Right ventricle myocardium superior (tissue), 1 donor: ENCODE data around the gene CCDC136. TPM values are rescaled to one million over a fixed set of nuclear protein-coding genes. Genes with fewer than 3 reads are reported as not detected.
A peak's percentile ranks its signal among the peaks of the same experiment; 100 is the strongest.

Experiments
- ATAC-seq: fragments of 200-7000 bp; cut with Tn5 transposase; one replicate; pipeline ENCODE4 v1.9.1; 2020; ENCODE audit warnings: mild to moderate bottlenecking; ENCODE audit not compliant: poor library complexity
- DNase-seq: peaks from one replicate; pipeline ENCODE4 v3.0.0-alpha.2; 2020
- intact Hi-C: fragments of 100-400 bp; cut with DNase I; formaldehyde crosslinking; loops from one replicate; pipeline ENCODE4 v1.11.2; 2022
- long read RNA-seq: library from polyadenylated mRNA; unstranded; transcript quantifications from one replicate; pipeline ENCODE4 v2.0.0, GENCODE V29; 2021
- total RNA-seq: library from RNA; stranded (reverse); fragmentation: NEBNext Ultra II Directional; extraction: Animal tissue kit (Norgen Biotek cat#: 25700); gene quantifications from one replicate; pipeline ENCODE4 v1.2.1, GENCODE V29; 2021
- donor health status: DM: no; HTN: yes; CAD: no; lungs with severe emphysema.

CCDC136 gene
- 5.2 TPM for total RNA-seq
- long read RNA-seq, partial matches to known transcripts = 1 of 6 reads
- long read RNA-seq, other reads (novel, unspliced or antisense) = 5 of 6 reads

DNA sequence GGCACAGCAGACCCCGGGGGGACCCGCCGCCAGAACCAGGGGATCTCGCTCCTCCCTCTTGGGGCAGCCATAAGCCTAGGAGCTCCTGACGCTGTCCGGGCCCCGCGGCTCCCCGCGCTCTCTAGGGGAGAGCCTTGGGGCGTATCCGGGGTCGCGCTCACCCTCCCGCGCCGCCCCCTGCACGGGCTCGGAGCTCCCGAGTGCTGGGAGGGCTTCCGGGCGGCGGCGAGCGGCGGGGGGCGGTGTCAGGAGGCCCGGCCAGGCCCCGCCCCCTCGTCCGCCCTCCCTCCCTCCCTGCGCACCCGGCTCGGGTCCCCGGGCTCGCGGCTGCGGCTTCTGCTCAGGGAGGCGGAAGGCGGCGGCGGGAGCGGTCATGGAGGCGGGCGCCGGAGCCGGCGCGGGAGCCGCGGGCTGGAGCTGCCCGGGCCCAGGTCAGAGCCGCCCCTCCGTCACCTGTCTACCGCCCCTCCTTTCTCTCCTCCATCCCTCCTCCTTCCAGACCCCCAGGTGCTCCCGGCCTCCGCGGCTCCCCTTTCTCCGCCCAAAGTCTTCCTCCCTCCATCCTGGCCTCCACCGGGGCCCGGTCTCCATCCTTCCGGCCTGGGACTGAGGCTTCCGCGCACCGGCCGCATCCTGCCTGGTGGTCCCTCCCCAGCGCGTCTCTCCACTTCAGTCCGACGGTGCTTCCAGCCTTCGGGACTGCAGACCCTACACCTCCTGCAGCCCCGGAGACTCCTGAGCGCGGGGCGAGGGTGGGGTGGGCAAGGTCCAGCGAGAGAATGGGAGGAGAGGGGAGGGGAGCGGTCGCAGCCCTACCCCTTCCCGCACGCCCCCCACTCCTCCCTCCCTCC is at the start of gene CCDC136:
Gene CCDC136 (plus strand): TSS at position 848 of the 851 bp plus-strand sequence. CDS start 444 bp downstream, outside the sequence.
- intact Hi-C loops = loop anchor here (5.0 kb wide), 1 partner anchor 41 kb away; the partner anchor contains the start of gene FLNC
- peak; percentile 88 for DNase-seq
- ATAC-seq = peak; percentile 94

DNA sequence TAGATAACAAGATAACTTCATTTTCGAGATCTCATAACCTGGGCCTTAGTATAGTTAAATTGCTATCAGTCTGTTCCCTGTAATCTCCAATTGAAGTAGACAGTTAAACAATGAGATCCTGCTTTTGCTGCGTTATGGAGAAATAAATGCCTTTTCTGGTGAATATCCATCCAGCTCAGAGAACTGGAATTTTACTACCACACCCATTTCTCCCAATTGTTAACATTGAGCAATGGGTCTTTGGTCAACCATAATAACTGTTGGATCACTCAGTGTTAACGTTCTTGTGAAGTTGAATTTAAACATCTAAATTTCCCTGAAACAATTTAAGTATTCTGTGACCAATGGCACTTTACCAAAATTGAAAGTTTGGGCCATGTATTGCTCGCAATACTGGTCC is 49.6 kb upstream of the CCDC136 start:
- ATAC-seq = no peak
- DNase-seq = no peak
- intact Hi-C loops = no loop called here

DNA sequence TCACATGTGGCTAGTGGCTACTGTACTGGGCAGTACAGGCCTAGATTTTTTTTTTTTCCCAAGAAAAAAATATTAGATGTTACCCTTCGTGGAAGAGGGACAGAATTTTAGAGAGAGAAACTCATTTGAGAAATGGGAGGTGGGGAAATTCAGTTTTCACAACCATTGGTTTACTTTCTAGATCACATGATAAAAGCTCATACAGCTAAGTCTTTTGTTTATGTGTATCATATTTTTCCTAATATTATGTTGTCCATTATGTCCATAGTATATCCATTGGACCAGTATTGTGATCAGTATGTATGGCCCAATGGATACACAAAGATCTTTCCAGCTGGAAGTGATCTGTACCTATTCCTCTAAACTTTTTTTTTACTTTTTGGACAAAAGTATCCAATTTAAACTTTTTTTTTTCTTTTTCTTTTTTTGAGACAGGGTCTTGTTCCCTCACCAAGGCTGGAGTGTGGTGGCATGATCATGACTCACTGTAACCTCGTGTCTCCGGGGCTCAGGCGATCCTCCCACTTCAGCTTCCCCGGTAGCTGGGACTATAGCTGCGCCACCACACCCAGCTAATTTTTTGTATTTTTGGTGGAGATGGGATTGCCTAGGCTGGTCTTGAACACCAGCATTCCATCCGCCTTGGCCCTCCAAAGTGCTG is 48.5 kb upstream of the CCDC136 start:
- DNase-seq = no peak
- intact Hi-C loops = no loop called here

DNA sequence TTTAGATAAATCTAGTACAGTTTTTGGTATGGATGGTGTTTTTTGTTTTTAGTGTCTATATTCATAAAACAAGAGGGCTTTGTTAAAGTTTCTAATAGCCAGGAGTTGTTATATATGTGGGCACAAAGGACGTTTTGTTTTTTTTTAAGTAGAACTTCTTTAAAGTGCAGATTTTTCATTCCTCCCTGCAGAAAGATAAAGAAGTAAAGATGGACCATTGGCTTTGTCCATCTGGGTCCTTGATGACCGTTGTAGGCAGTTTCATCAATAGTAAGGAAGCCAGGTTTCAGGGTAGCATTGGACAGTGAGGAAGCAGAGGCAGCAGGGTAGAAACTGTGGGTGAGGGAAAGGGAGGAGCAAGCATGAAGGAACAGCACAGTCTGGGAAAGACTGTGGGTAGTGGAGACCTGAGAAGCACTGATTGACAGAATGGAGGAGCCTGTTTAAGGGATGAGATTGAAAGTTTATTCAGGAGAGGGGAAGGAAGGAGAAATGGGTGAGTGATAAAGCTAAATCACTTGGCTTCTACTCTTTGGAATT is 47.3 kb upstream of the CCDC136 start:
- intact Hi-C loops = no loop called here
- ATAC-seq (no peak), DNase-seq (no peak)

More for the DNA sequence above, 48.5 kb upstream of the CCDC136 start:
- ATAC-seq = no peak

DNA sequence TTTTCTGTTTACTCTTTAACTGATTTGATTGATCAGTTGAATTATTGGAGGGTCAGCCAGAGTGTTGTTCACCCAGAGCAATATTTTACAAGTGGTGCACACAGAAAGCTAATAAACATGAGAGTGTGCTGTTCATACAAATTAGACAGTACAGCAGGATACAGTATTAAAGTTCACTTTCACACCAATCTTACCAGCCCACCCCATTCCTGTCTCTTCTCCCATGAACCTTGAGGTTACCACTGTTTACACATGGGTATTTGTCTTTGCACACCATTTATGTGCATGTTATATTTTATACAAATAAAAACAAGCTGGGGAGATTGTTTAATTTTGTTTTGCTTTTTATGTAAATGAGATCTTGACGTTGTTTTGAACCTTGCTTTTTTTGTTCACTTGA is 46.1 kb upstream of the CCDC136 start:
- ATAC-seq (no peak), DNase-seq (no peak)
- intact Hi-C loops = no loop called here

DNA sequence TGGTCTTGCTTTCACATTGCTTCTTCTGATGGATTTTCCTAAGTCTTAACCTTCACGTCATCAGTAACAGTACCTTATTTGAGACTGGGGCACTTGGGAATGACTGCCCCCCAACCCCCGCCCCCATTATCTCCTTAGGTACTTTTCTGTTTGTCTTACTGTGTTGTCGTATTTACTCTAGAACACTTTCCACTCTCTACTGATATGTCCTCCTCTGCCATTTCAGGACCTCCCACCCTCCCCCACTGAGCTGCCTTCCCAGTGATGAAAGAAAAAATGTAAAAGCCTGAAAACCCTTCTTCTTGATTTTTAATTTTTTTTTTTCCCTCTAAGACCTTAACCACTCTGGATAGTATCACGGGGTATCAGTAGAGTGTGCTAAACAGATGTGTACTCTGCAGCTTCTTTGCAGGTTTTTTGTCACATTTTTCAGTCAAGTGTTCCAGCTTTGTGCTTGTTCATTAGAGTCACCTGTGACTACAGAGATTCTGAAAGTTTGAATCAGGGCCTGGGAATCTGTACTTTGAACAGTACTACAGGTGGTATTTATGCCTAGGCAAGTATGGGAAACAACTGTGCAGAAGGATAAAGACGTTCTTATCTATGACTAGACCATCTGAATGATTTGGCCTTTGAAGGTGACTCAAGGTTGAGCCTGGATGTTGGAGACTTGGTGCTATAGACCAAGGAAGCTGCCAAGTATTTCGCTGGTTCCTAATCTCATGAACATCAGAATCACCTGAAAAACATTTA is 44.3 kb upstream of the CCDC136 start:
- intact Hi-C loops = no loop called here
- DNase-seq (no peak), ATAC-seq (no peak)

DNA sequence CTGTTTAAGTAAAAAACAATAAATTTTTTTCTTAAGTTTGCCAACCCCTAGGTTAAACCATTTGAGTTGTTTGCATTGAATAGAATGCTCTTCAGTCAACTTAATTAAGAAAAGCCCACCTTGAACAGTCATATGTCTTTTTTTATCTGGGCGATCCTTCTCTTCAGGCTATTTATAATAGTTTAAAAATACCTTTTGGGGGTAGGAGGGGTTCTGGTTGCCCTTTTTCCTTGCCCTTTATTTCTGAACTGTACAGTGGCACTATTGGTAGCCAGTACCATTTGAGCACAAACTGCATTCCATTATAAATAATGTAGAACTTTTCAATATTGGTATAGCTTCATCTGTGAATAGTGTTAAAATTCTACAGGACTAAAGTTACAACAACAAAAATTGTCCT is 39.5 kb upstream of the CCDC136 start:
- DNase-seq (no peak), ATAC-seq (peak; percentile 34)
- intact Hi-C loops = no loop called here

DNA sequence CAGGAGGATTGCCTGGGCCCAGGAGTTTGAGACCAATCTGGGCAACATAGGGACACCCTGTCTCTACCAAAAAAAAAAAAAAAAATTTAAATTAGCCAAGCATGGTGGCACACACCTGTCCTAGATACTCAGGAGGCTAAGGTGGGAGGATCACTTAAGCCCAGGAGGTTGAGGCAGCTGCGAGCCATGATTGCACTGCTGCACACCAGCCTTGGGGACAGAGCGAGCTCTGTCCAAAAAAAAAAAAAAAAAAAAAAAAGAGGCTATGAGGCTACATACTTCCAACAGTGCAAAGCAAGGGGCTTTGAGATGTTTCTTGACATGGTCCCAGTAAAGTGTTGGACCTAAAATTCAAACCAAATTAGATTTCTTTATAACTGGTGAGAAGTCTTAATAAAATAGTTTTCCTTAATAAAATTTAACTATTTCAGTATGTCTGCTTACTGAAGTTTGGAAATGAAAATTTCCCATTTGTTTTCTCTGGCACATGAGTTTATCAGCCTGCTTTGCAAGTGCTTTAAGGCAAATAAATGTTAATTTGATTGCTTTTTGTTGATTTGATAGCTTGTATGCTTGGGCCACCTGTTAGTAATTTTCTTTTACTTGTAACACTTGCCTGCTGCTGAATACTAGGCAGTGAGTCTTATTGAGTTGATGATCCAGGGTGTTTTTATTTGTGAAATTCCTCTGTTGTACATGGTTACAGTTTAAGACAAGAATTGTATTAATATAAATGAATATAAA is 36.5 kb upstream of the CCDC136 start:
- intact Hi-C loops = no loop called here
- DNase-seq (no peak), ATAC-seq (no peak)

DNA sequence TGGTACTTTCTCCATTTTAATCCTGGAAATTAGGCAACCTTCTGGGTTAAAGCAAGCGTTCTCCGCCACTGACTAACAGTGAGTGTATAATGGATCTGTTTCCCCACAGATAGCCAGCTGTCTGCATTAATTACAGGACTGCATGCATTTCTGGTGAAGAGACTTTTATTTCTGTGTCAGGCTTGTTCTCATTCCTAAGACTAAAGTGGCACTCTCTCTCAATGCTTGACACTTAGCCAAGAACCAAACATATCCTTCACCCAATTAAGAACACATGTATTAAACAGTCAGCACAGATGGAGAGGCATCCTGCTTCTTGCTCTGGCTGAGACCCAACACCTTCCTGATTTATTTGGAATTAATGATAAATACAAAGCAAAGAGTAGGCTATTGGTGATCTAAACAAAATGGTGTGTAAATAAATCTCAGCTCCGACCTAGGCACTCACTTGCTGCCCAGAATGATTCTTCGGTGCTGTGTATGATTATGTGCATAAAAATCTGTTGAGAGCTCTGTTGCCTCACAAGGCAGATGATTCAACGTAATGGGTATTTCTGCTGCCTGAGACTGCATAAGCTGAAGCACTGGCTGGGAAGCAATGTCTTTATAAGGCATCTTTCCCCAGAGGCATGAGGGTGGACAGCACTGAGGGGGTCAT is 35.8 kb upstream of the CCDC136 start:
- no peak for DNase-seq
- peak; percentile 54 for ATAC-seq
- intact Hi-C loops = no loop called here

DNA sequence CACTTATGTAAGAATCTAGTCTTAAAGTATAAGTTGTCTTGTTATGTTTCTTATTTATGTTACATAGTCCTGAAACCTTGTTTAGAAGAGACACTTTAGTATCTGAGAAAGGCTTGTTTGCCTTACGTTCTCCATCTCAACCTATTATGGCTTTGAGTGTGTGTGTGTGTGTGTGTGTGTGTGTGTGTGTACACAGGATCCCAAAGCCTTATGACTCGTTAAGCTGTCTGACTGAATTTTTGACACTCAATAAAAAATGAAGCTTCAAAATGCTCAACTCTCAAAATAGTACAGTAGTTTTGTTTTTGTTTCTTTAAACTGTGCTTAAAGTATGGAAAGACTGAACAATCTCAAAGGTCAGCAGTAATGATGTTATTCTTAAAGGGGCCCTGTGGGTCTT is 34.6 kb upstream of the CCDC136 start:
- intact Hi-C loops = no loop called here
- DNase-seq (no peak), ATAC-seq (no peak)

DNA sequence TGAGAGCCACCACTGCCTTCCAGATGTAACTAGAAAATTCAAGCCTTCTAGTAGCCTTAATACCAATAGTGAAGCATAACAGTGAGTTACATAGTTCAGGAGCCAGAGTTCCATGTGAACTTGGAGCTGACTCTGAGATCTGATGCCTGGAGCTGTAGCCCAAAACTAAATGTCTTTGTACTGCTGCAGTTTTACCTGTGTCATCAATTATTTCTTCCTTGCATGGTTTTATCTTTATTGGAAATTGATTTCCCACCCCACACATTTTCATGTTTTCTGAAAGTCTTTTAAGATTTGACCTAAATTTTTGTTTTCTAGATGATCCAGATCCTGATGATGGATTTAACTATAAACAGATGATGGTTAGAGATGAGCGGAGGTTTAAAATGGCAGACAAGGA is 33.2 kb upstream of the CCDC136 start:
- DNase-seq = no peak
- intact Hi-C loops = no loop called here

DNA sequence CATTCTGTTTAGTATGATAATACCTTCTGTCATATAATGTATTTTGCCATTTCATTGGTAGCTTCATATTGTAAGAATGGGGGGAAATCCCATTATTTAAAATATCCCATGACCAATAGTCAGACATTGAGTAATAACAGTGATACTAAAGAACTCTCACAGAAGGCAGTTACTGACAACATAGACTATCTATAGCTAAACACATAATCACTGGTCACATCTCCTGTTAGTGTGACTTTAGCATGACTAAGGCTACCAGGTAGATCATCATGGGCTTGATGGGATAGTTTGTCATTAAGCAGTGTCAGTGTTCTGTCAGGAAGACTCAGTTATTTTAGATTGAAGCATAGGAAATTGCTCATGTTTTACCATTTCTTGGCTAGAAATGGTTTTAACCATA is 32.5 kb upstream of the CCDC136 start:
- DNase-seq = no peak
- no peak for ATAC-seq
- intact Hi-C loops = no loop called here

More for the DNA sequence above, 33.2 kb upstream of the CCDC136 start:
- ATAC-seq = no peak

DNA sequence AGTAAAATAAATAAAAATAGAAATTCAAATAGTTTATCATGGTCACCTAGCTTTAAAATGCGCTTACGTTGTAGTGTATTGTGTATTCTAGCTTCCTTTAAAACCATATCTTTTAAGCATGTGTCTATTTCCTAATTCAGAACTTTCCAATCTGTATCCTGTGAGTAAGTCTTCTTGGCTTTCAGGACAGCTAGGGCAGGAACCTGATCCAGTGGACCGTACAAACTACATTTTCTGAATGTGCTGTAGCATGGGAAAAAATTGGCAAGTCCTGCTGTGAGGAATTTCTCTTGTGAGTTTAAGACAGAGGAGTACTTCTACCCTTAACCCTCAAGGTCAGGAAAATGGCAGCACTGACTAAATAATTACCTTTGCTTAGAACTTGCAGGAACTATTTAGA is 28.2 kb upstream of the CCDC136 start:
- no peak for ATAC-seq
- intact Hi-C loops = no loop called here
- no peak for DNase-seq

DNA sequence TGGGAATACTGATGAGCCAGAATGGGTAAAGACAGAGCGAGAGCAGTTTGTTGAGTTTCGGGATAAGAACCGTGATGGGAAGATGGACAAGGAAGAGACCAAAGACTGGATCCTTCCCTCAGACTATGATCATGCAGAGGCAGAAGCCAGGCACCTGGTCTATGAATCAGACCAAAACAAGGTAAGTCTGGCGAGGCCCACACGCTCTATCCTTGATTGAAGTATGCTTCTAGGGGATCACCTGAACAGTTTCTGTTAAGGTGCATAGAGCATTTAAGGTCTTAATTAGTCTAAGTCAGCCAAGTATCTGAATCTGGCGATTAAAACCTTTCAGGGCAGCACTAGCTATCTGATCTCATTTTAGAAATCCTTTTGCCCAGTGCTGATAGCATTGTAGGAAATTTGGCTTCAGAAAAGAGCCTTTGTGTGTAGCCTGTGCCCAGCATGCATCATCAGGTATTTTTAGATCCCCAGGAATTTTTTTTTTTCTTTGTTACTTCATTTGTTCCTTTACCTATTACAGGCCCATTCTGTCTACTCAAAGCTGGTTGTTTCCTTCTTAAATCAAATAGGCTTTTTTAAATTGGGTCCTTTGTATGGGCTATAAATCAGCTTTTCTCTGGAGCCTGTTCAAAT is 24.2 kb upstream of the CCDC136 start:
- ATAC-seq (peak; percentile 62), DNase-seq (no peak)
- intact Hi-C loops = no loop called here

DNA sequence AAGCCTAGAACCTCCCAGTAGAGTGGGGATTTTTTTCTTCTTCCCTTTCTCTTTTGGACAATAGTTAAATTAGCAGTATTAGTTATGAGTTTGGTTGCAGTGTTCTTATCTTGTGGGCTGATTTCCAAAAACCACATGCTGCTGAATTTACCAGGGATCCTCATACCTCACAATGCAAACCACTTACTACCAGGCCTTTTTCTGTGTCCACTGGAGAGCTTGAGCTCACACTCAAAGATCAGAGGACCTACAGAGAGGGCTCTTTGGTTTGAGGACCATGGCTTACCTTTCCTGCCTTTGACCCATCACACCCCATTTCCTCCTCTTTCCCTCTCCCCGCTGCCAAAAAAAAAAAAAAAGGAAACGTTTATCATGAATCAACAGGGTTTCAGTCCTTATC is 21.5 kb upstream of the CCDC136 start:
- DNase-seq (no peak), ATAC-seq (no peak)
- intact Hi-C loops = no loop called here

DNA sequence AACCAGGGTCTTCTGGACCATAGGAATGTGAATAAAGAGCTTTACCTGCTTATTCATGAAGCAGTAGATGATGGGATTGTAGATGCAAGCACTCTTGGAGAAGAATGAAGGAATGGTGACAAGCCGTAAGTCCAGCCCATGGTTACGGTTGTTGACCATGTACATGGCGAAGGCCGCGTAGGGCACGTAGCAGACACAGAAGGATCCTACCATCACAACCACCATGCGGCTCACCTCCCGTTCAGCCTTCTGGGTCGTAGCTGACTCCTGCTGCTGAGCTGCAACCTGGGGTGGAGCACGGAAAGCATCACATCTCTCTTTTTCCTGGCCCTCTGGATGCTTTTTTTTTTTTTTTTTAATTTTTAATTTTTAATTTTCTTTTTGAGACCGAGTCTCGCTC is 18.2 kb upstream of the CCDC136 start:
- ATAC-seq (no peak), DNase-seq (no peak)
- intact Hi-C loops = no loop called here

DNA sequence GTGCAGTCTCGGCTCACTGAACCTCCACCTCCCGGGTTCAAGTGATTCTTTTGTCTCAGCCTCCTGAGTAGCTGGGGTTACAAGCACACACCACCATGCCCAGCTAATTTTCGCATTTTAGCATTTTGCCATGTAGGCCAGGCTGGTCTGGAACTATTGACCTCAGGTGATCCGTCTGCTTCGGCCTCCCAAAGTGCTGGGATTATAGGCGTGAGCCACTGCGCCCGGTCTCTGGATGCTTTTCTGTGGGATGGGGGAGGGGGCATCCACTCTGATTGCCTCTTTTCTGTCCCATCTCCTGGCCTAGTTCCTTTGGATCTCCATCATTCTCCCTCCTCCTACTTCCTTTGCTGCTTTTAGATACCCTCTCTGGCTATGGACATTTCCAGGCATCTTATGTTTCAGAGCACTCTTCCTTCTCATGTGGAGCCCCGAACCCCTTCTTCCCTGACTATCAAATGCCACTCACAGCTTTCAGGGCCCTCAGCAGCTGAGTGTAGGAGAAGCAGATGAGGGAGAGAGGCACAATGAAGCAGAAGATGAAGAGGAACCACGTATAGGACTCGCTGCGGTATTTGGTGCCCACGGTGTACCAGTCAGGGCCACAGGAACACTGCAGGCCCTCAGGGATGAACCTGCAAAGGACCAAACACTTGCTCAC is 17.6 kb upstream of the CCDC136 start:
- intact Hi-C loops = no loop called here
- no peak for ATAC-seq
- DNase-seq = no peak
